ENCODE measurements around the gene CADPS.

The CADPS gene

DNA sequence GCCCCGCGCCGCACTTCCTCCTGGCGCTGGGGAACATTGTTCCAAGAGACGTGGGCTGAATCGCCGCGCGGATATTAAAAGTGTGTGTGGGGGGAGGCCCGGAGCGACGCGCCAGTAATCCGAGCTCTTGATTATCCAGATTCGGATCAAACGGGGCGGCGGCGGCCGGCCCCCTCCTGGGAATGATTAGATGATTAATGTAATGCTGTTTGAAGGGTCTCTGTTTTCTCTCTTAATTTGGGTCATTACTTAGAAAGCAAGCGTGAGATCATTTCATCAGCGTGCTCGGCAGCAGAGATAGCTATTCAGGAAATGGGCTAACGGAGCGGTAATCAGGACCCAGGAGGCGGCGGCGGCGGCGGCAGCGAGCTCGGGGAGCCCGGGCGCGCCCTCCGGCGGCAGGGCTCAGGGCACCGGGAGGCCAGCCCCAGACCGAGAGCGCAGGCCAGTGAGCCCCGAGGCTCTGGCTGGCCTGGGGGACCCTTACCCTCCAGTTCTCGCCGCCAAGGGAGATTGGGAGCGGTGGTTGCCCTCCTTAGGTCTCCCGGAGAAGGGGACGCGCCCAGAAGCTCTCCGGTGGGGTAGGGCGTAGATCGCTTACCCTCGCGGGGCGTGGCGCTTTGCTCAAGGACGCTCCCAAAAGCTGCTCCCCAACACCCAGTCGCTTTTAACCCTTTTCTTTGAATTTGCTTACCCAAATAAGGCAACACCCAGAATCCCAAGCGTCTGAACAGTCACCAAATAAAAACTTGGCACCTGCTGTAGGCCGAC, 506.3 kb downstream of the CADPS start:
- DNase-seq (ENCODE audit: extremely low read depth, low read depth) = no peak
- TF ChIP-seq CTCF (IDR thresholded peaks at IDR 0.05; ENCODE audit: low read depth, low read length) = no peak

DNA sequence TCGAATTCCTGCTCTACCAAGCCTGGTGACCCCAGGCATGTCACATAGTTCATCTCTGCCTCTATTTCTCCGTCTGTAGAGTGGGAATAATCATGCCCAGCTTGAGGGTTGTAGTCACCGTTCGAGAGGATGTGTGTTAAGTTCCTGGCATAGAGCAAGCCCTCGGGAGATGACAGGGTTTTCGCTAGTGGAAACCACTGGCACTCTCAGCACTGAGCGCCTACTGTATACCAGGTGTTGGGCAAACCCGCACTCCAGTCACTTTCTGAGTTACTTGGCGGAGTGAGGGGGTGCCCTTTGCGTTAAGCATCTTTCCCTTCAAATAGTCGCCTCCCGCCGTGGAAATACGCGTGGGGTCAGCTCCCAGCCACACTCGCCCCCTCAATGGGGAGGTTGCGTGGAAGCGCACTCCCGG, 506.9 kb downstream of the CADPS start:
- no peak for DNase-seq (ENCODE audit: extremely low read depth, low read depth)
- no peak for TF ChIP-seq CTCF (IDR thresholded peaks at IDR 0.05; ENCODE audit: low read depth, low read length)

GRCh38 chr3:62367763-62368195, 507.4 kb downstream of the CADPS start:
- no peak for TF ChIP-seq CTCF (IDR thresholded peaks at IDR 0.05; ENCODE audit: low read depth, low read length)
- DNase-seq (ENCODE audit: extremely low read depth, low read depth) = no peak

DNA sequence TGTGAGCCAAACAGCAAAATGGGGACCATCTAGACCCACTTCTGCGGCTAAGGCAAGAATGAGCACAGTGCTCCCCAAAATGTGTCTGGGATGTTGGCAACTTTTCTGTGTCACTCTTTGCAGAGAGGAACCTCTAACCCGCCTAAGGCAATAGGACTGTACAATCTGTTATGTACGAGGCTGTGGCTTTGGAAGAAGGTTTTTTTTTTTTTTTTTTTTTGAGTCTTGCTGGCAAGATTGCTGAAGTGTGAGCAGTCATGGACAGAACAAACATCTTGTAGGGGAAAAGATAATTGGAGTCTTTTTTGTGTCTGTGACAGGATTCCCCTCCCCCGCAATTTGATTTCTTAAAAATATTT, 509.1 kb downstream of the CADPS start:
- DNase-seq (ENCODE audit: extremely low read depth, low read depth) = no peak
- no peak for TF ChIP-seq CTCF (IDR thresholded peaks at IDR 0.05; ENCODE audit: low read depth, low read length)

- no peak for TF ChIP-seq CTCF (IDR thresholded peaks at IDR 0.05; ENCODE audit: low read depth, low read length)
- DNase-seq (ENCODE audit: extremely low read depth, low read depth) = no peak
Observed at GRCh38 chr3:62365391-62366125, 509.7 kb downstream of the CADPS start.

DNA sequence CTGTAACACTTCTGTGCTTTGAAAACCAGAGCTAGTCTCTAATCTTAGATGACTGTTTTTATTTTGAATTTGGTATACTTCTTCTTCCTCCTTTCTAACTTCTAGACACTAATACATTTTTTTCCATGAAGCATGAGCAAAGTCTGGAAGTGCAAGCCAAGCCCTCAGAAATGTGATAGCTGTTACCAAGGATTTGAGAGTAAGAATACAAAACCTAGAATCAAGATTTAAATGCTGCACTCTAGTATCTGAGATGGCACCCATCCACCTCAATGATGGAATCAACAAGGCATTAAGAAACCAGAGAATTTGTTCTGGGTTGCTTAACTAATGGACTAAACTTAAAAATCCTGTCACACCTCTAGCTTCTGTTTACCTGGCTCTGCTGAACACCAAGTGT, 511.0 kb downstream of the CADPS start:
- no peak for TF ChIP-seq CTCF (IDR thresholded peaks at IDR 0.05; ENCODE audit: low read depth, low read length)
- DNase-seq (ENCODE audit: extremely low read depth, low read depth) = no peak

- no peak for TF ChIP-seq CTCF (IDR thresholded peaks at IDR 0.05; ENCODE audit: low read depth, low read length)
- DNase-seq (ENCODE audit: extremely low read depth, low read depth) = no peak
Observed at GRCh38 chr3:62363275-62363674, 511.9 kb downstream of the CADPS start.
